CD14-positive monocyte (primary cell): ENCODE measurements around the gene C5. TPM values are rescaled to one million over a fixed set of nuclear protein-coding genes. Genes with fewer than 3 reads are reported as not detected.

Source experiments
- DNase-seq, 3 donors: peaks; one replicate each; pipeline ENCODE4 v3.0.0-alpha.2; 2011 to 2022
- H2AFZ ChIP-seq: 2 replicates; pipeline ENCODE4 v1.6.0; 2012; ENCODE audit warnings: mild to moderate bottlenecking, low read depth, low read length, inconsistent platforms; ENCODE audit not compliant: insufficient read depth, poor library complexity, severe bottlenecking
- H3K27ac ChIP-seq, 2 donors: 1 replicate in 1 of 2; 2 replicates in 1 of 2; pipeline ENCODE4 v1.5.1; 2012 to 2013; ENCODE audit warnings: low read length in 2 of 2, control low read depth in 1 of 2, inconsistent platforms in 1 of 2, low read depth in 1 of 2, mild to moderate bottlenecking in 1 of 2
- H3K27me3 ChIP-seq, 2 donors: one replicate each; pipeline versions ENCODE4 v1.6.0 to v1.6.1; 2011 to 2013; ENCODE audit warnings: low read length in 2 of 2; ENCODE audit not compliant: control insufficient read depth in 2 of 2, insufficient read depth in 2 of 2
- H3K36me3 ChIP-seq, 2 donors: replicated peaks in 1 of 2; 1 replicate in 1 of 2; 2 replicates in 1 of 2; pipeline versions ENCODE4 v1.5.1 to v1.6.1; 2012 to 2013; ENCODE audit warnings: low read length in 2 of 2, control low read depth in 1 of 2, inconsistent platforms in 1 of 2, mild to moderate bottlenecking in 1 of 2; ENCODE audit not compliant: insufficient read depth in 2 of 2, control insufficient read depth in 1 of 2
- H3K4me1 ChIP-seq, 2 donors: 1 replicate in 1 of 2; 2 replicates in 1 of 2; pipeline versions ENCODE4 v1.5.1 to v1.6.1; 2012 to 2013; ENCODE audit warnings: low read length in 2 of 2, control low read depth in 1 of 2, inconsistent platforms in 1 of 2, mild to moderate bottlenecking in 1 of 2, moderate library complexity in 1 of 2; ENCODE audit not compliant: insufficient read depth in 2 of 2, control insufficient read depth in 1 of 2
- H3K4me2 ChIP-seq: replicated peaks from 2 replicates; pipeline ENCODE3; 2012; ENCODE audit warnings: low read length, moderate library complexity, mild to moderate bottlenecking; ENCODE audit not compliant: poor library complexity, severe bottlenecking; ENCODE audit errors: extremely low read depth
- H3K4me3 ChIP-seq, 3 experiments: fragments of 200-600 bp in 1 of 3; sonication (generic) in 1 of 3; replicated peaks in 1 of 3; 1 replicate in 2 of 3; 2 replicates in 1 of 3; pipeline ENCODE4 v1.5.1; 2011 to 2013; ENCODE audit warnings: low read length in 3 of 3, mild to moderate bottlenecking in 3 of 3, control low read depth in 2 of 3, low read depth in 2 of 3, inconsistent platforms in 1 of 3, moderate library complexity in 1 of 3
- H3K79me2 ChIP-seq: 2 replicates; pipeline ENCODE4 v1.6.0; 2012; ENCODE audit warnings: mild to moderate bottlenecking, control low read depth, inconsistent platforms, low read length, moderate library complexity; ENCODE audit not compliant: insufficient read depth
- H3K9ac ChIP-seq: 2 replicates; pipeline ENCODE4 v1.6.0; 2017; ENCODE audit warnings: low read length, mild to moderate bottlenecking; ENCODE audit not compliant: insufficient read depth, poor library complexity, severe bottlenecking
- H3K9me3 ChIP-seq, 2 donors: replicated peaks in 1 of 2; 1 replicate in 1 of 2; 2 replicates in 1 of 2; pipeline versions ENCODE4 v1.5.1 to v1.6.1; 2012 to 2013; ENCODE audit warnings: low read length in 2 of 2, control low read depth in 1 of 2; ENCODE audit not compliant: control insufficient read depth in 1 of 2, insufficient read depth in 1 of 2
- H4K20me1 ChIP-seq: 2 replicates; pipeline ENCODE4 v1.6.0; 2012; ENCODE audit warnings: mild to moderate bottlenecking, low read length, control low read depth, moderate library complexity; ENCODE audit not compliant: insufficient read depth
- H3K27ac Mint-ChIP-seq, 7 donors: one replicate each; pipeline ENCODE4 v1.8.0; 2020; ENCODE audit warnings: mild to moderate bottlenecking in 7 of 7, mixed read lengths in 7 of 7, moderate library complexity in 6 of 7, inconsistent platforms in 2 of 7
- H3K27me3 Mint-ChIP-seq, 3 donors: one replicate each; pipeline ENCODE4 v1.8.0; 2021 to 2022; ENCODE audit warnings: low read depth in 3 of 3, mild to moderate bottlenecking in 3 of 3, mixed read lengths in 3 of 3, moderate library complexity in 3 of 3, inconsistent platforms in 1 of 3
- H3K36me3 Mint-ChIP-seq, 2 donors: one replicate each; pipeline ENCODE4 v1.8.0; 2020; ENCODE audit warnings: mixed read lengths in 2 of 2, inconsistent platforms in 1 of 2, mild to moderate bottlenecking in 1 of 2
- H3K4me1 Mint-ChIP-seq: one replicate; pipeline ENCODE4 v1.8.0; 2020; ENCODE audit warnings: mild to moderate bottlenecking, mixed read lengths
- H3K4me3 Mint-ChIP-seq, 2 donors: one replicate each; pipeline ENCODE4 v1.8.0; 2020; ENCODE audit warnings: mild to moderate bottlenecking in 2 of 2, mixed read lengths in 2 of 2, moderate library complexity in 1 of 2
- H3K9me3 Mint-ChIP-seq, 7 donors: one replicate each; pipeline ENCODE4 v1.8.0; 2020 to 2022; ENCODE audit warnings: mixed read lengths in 7 of 7, mild to moderate bottlenecking in 6 of 7, moderate library complexity in 6 of 7, inconsistent platforms in 2 of 7
- CTCF ChIP-seq: fragments of 200-600 bp; IDR thresholded peaks from one replicate; pipeline ENCODE4 v1.8.0; 2022; ENCODE audit warnings: antibody characterized with exemption, mild to moderate bottlenecking
- WGBS: methylation state at CpG from one replicate; pipeline ENCODE4 v1.1.5; 2013; ENCODE audit warnings: missing lambda C conversion rate; ENCODE audit not compliant: insufficient coverage; 5-methylcytosine and 5-hydroxymethylcytosine counted together
- intact Hi-C, 2 donors: fragments of 100-400 bp; cut with micrococcal nuclease; formaldehyde crosslinking; loops; one replicate each; pipeline versions ENCODE4 v1.15.0 to v1.15.1; 2023
- polyA plus RNA-seq, 3 donors: library from polyadenylated mRNA; depleted of rRNA in 1 of 3; unstranded in 2 of 3; stranded (reverse) in 1 of 3; fragments of 300-500 nt in 2 of 3; fragments of >200 nt in 1 of 3; fragmentation: Illumina TruSeq in 2 of 3; gene quantifications; 1 replicate in 2 of 3; 2 replicates in 1 of 3; pipeline ENCODE4 v1.2.3, GENCODE V29; 2012 to 2021

The C5 gene
- polyA plus RNA-seq, 3 donors = 0.66 to 3.5 (median 1.2) TPM

GRCh38 chr9:121024237-121024636, 25.8 kb downstream of the C5 start:
- intact Hi-C loops = no loop called here
- H3K27ac ChIP-seq = no peak overlapping the region
- no peak overlapping the region for H3K4me3 ChIP-seq
- H3K9ac ChIP-seq = no peak overlapping the region
- Mint-ChIP-seq H3K4me1 (no peaks in the 10 kb centered on the region), H3K27me3 (no peaks in the 10 kb centered on the region), H3K9me3 (peaks cover 0 to 2% (median 0%) of the 10 kb centered on the region in 7 donors), H3K36me3 (peaks cover 16 to 24% of the 10 kb centered on the region in 2 donors), H3K27ac (no peak overlapping the region), H3K4me3 (no peak overlapping the region)
- no peak for DNase-seq
- no peaks in the 10 kb centered on the region for H3K79me2 ChIP-seq
- no peaks in the 10 kb centered on the region for H4K20me1 ChIP-seq
- no peak overlapping the region for H2AFZ ChIP-seq
- no peak overlapping the region for H3K4me2 ChIP-seq
- peaks cover 0 to 27% of the 10 kb centered on the region in 2 donors for H3K36me3 ChIP-seq
- no peak for TF ChIP-seq CTCF
- H3K4me1 ChIP-seq = no peaks in the 10 kb centered on the region
- H3K9me3 ChIP-seq = no peaks in the 10 kb centered on the region
- WGBS = no CpG with 5 or more reads among the region's 2 CpGs
- no peaks in the 10 kb centered on the region for H3K27me3 ChIP-seq

- Histone ChIP-seq H4K20me1 (no peaks in the 10 kb centered on the region), H3K27ac (no peak overlapping the region), H3K4me1 (no peaks in the 10 kb centered on the region), H3K79me2 (no peaks in the 10 kb centered on the region), H3K36me3 (peaks cover 0 to 27% of the 10 kb centered on the region in 2 donors), H2AFZ (no peak overlapping the region), H3K4me3 (no peak overlapping the region), H3K4me2 (no peak overlapping the region), H3K9ac (no peak overlapping the region), H3K27me3 (no peaks in the 10 kb centered on the region), H3K9me3 (no peaks in the 10 kb centered on the region)
- H3K27me3 Mint-ChIP-seq = no peaks in the 10 kb centered on the region
- peaks cover 16 to 20% of the 10 kb centered on the region in 2 donors for H3K36me3 Mint-ChIP-seq
- no peak overlapping the region for H3K4me3 Mint-ChIP-seq
- no CpG with 5 or more reads among the region's 1 CpG for WGBS
- DNase-seq = no peak
- no peak for TF ChIP-seq CTCF
- intact Hi-C loops = no loop called here
- peaks cover 0 to 2% (median 0%) of the 10 kb centered on the region in 7 donors for H3K9me3 Mint-ChIP-seq
- H3K27ac Mint-ChIP-seq = peak overlapping the region in 1 of 7 donors; percentile 9
- no peaks in the 10 kb centered on the region for H3K4me1 Mint-ChIP-seq
These were observed 27.0 kb downstream of the C5 start for GRCh38 chr9:121023064-121023463.
